C4-2B (cell line): Measurements from ENCODE around the gene RPS27L.

Experiments used
- H3K27ac ChIP-seq: fragments of 450-650 bp; 2 replicates; pipeline ENCODE4 v1.5.1; 2017
- ZFX ChIP-seq: fragments of 450-650 bp; IDR thresholded peaks from 2 replicates; pipeline ENCODE4 v1.6.1; 2017
- TF ChIP-seq, protein P1 (sequence below): fragments of 450-650 bp; conservative IDR thresholded peaks from 2 replicates; pipeline ENCODE4 v1.5.1; 2017; ENCODE audit warnings: mild to moderate bottlenecking

RPS27L gene

DNA sequence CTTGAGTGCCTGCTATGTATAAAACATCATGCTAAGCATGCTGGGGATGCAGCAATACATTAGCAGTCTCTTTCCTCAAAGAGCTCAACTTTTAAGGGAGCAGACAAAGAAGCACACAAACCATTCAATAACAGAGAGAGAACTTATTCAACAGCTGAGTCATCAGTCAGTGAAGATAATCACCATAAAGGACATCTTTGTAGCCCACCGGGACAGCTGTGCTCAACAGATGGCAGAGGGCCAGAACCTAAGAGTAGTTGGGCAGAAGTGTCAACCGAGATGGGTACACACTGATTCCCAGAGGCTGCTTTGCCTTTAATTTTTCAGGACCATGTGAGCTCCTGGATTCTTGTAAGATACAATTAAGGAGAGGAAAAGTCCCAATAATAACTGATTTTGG is 27.9 kb upstream of the RPS27L start:
- TF ChIP-seq, protein P1, sequence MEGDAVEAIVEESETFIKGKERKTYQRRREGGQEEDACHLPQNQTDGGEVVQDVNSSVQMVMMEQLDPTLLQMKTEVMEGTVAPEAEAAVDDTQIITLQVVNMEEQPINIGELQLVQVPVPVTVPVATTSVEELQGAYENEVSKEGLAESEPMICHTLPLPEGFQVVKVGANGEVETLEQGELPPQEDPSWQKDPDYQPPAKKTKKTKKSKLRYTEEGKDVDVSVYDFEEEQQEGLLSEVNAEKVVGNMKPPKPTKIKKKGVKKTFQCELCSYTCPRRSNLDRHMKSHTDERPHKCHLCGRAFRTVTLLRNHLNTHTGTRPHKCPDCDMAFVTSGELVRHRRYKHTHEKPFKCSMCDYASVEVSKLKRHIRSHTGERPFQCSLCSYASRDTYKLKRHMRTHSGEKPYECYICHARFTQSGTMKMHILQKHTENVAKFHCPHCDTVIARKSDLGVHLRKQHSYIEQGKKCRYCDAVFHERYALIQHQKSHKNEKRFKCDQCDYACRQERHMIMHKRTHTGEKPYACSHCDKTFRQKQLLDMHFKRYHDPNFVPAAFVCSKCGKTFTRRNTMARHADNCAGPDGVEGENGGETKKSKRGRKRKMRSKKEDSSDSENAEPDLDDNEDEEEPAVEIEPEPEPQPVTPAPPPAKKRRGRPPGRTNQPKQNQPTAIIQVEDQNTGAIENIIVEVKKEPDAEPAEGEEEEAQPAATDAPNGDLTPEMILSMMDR, result no peak
- TF ChIP-seq ZFX, result no peak
- H3K27ac ChIP-seq, result no peak overlapping the region

DNA sequence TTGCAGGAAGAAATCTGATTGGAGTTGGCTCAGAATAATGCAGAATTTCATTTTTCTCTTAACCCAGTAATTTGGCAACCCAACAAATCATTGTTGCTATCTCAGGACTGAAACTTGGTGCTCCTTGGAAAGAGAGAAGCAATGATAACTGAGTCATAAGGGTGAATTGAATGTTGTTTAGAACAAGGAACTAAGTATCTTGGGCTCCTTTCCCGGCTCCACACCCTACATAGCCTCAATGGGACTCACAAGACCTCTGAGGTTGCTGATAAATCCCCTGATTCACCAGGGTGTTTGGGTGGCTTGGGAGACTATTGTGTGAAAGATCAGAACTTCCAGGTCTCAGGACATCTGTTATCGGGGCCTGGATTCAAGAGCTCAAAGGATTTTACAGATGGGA is 24.4 kb upstream of the RPS27L start:
- TF ChIP-seq, protein P1, result no peak
- no peak for TF ChIP-seq ZFX
- no peak overlapping the region for H3K27ac ChIP-seq

DNA sequence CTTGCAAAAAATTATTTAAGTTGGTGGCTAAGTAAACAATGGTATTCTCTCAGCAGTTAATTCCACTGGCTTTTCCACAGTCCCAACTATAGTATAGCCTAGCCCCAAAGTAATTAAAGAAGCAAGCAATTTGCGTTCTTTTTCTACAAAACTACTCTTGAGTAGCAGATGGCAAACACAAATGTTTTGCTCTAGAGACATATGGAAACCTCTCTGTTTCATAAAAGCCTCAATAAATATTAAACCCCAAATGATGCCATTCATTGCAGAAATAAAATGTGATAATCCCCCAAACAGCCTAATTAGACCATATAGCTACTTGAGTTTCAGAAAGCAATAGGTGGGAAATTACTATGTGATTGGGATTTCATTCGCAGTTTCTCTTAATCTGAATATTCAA is 23.5 kb upstream of the RPS27L start:
- no peak for TF ChIP-seq ZFX
- TF ChIP-seq, protein P1, result no peak
- no peak overlapping the region for H3K27ac ChIP-seq

DNA sequence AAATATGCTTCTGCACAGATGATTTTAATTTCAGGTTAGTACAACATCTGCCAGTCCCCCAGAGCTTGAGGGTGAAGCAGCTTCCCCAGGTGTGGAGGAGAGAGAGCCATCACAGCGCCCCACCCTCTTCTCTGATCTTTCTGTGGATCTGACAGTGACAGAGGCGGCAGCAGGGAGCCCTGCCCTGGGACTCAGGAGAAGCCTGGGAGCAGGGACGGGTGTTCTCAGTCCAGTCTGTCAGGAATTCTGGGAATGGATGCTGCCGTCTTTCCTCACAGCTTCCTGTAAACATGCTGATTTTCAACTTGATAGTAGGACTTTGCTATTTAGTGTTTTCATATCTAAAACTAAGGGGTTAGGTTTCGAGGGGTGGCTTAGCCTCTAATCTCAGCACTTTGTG is 20.8 kb upstream of the RPS27L start:
- no peak for TF ChIP-seq ZFX
- TF ChIP-seq, protein P1, result no peak
- H3K27ac ChIP-seq, result no peak overlapping the region

DNA sequence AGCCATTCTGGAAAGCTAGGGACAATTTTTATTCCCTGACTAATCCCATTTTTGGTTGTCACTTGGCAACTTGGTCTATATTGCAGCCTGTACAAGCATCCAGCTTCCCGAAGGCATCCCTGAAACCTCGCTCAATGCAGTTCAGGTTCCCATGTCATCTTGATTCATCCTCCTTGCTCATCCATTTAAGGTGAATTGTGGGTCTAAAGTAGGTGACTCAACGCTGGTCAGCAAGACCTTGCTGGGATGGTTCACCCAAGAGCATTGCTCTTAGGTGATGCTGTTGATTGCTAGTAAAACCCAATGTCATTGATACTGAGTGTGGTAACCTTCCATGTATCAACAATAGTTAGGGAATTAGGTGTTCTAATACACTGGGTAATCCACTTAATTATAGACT is 19.0 kb upstream of the RPS27L start:
- no peak for TF ChIP-seq ZFX
- TF ChIP-seq, protein P1, result no peak
- no peak overlapping the region for H3K27ac ChIP-seq

DNA sequence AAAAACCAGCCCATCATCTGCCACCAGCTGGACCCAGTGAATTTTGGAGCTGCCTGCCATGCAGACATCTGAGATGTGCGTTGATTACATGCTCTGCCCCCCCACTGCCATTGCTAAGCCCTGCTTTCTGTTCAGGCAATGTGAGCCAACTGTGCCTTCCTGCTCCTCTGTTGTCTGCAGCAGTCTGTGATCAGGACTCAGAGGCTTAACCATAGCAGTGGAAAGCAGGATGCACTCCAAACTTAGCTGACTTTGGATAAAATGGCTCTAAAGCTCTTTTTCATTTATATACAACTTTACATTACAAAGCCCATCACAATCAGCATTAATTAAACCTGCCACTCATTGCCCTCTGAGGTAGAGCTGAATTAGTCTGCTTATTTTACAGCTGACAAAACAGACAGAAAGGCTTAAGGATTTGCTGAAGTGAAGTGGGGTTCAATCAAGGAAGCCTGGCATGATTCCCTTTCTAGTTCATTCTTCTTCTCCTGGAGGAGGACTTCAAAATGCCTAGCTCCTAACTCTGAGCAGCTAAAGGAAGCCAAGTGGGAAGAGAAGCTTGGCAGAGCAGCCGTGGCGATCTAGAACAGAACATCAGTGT is 15.7 kb upstream of the RPS27L start:
- no peak overlapping the region for H3K27ac ChIP-seq
- TF ChIP-seq, protein P1, result no peak
- TF ChIP-seq ZFX, result no peak

DNA sequence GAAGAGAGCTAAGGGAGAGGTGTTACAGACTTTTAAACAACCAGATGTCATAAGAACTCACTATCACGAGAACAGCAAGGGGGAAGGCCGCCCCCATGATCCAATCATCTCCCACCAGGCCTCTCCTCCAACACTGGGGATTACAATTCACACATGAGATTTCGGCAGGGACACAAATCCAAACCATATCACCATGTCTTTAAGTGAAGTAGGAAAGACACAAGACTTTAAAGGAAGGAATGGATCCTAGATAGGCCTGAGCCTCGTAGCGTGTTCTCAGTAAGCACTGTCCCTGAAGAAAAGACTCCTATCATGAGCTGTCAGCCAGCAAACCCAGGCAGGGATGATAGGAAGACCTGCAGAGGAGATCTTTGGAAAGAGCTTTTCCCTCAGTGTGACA is 15.1 kb upstream of the RPS27L start:
- no peak for TF ChIP-seq ZFX
- TF ChIP-seq, protein P1, result no peak
- H3K27ac ChIP-seq, result no peak overlapping the region
